ENCODE data around the gene RIMBP2. TPM values are rescaled to one million over a fixed set of nuclear protein-coding genes. Genes with fewer than 3 reads are reported as not detected.

RIMBP2 gene
- total RNA-seq, 5 donors from 2014 or later (not counting 1 experiment from before 2014, with no cell fraction given), result 0.10 to 0.38 TPM; not detected in 3

DNA sequence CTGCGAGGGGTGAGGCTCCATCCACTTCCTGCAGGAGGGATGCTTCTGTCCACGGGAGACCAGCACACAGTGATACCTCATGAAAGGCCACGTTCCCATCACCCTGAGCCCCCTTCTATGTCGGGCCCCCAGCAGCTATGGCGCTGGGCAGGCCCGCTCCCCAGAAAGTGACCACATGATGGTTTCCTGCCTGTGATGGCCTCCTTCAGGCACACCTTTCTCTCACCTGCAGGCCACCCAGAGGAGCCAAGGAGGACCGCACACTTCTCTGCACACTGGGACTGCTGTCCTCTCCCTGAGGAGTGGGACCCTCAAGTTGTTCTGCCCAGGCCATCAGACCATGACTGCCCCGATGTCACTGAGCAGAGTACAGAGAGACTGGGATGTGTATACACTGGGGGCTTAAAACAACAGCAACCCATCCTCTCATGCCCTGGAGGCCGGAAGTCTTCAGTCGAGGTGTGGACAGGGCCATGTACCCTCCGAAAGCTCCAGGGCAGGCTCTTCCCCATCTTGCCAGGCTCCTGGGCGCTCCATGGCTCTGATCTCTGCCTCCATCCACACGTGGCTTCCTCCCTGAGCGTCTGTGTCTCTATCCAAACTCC, 219.5 kb downstream of the RIMBP2 start:
- Histone ChIP-seq H3K27me3 (replicated peaks in 1 of 2; ENCODE audit: control insufficient read depth in 2 of 2, extremely low read depth in 1 of 2, insufficient read depth in 2 of 2, low read length in 1 of 2) (peaks cover 0 to 5% of the 10 kb centered on the region in 2 experiments), H3K36me3 (ENCODE audit: control insufficient read depth in 2 of 2, extremely low read depth in 1 of 2, insufficient read depth in 1 of 2, low read length in 1 of 2) (no peaks in the 10 kb centered on the region), H3K9me3 (no peaks in the 10 kb centered on the region), H3K27ac (ENCODE audit: low read length) (no peak overlapping the region), H3K4me1 (ENCODE audit: control insufficient read depth in 1 of 2, extremely low read depth in 1 of 2, insufficient read depth in 2 of 2, low read length in 2 of 2) (no peaks in the 10 kb centered on the region), H3K4me3 (ENCODE audit: control insufficient read depth in 1 of 2, extremely low read depth in 1 of 2, low read length in 1 of 2) (no peak overlapping the region)
- POLR2A ChIA-PET, result no interaction called here
- Mint-ChIP-seq H3K4me3 (no peak overlapping the region), H3K4me1 (no peaks in the 10 kb centered on the region), H3K36me3 (no peaks in the 10 kb centered on the region), H3K27ac (no peak overlapping the region), H3K9me3 (peaks cover 0 to 4% (median 0%) of the 10 kb centered on the region in 3 donors), H3K27me3 (peaks cover 0 to 6% of the 10 kb centered on the region in 2 donors)
- WGBS (ENCODE audit: insufficient coverage), result 85% methylated on average over 9 of the region's 14 CpGs
- CTCF ChIA-PET, result no interaction called here
- DNase-seq (no peak), ATAC-seq (replicated peaks in 1 of 4) (peak in 1 of 4 experiments; percentile 9)

DNA sequence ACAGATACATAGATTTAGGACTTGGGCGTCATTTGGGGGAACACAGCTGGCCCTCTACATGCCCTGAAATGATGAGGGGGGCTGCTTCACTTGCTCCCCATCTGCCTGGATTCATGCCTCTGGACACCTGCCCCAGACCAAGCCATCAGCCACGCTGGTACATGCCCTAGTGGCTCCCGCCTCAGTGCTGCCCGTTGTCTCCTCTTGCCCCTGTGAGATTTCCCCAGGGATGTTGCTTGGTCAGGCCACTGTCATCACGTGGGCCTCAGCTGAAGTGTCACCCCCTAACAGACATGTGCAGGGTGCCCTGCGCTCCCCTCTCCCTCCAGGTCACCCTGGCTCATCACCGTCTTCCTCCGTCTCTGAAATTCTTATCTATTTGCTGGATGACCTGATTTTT, 220.9 kb downstream of the RIMBP2 start:
- no peaks in the 10 kb centered on the region for H3K9me3 ChIP-seq
- H3K4me3 Mint-ChIP-seq, result no peak overlapping the region
- H3K27me3 Mint-ChIP-seq, result peaks cover 0 to 6% of the 10 kb centered on the region in 2 donors
- H3K4me1 Mint-ChIP-seq, result no peaks in the 10 kb centered on the region
- CTCF ChIA-PET, result no interaction called here
- no peaks in the 10 kb centered on the region for H3K36me3 Mint-ChIP-seq
- WGBS (ENCODE audit: insufficient coverage), result 75% methylated on average over 5 of the region's 8 CpGs
- H3K27ac ChIP-seq (ENCODE audit: low read length), result no peak overlapping the region
- POLR2A ChIA-PET, result no interaction called here
- no peak overlapping the region for H3K27ac Mint-ChIP-seq
- H3K4me3 ChIP-seq (ENCODE audit: control insufficient read depth in 1 of 2, extremely low read depth in 1 of 2, low read length in 1 of 2), result no peak overlapping the region
- ATAC-seq (replicated peaks in 1 of 4) (no peak), DNase-seq (no peak)
- peaks cover 0 to 2% of the 10 kb centered on the region in 2 experiments for H3K27me3 ChIP-seq (replicated peaks in 1 of 2; ENCODE audit: control insufficient read depth in 2 of 2, extremely low read depth in 1 of 2, insufficient read depth in 2 of 2, low read length in 1 of 2)
- H3K36me3 ChIP-seq (ENCODE audit: control insufficient read depth in 2 of 2, extremely low read depth in 1 of 2, insufficient read depth in 1 of 2, low read length in 1 of 2), result no peaks in the 10 kb centered on the region
- peaks cover 0 to 4% (median 3%) of the 10 kb centered on the region in 3 donors for H3K9me3 Mint-ChIP-seq
- H3K4me1 ChIP-seq (ENCODE audit: control insufficient read depth in 1 of 2, extremely low read depth in 1 of 2, insufficient read depth in 2 of 2, low read length in 2 of 2), result no peaks in the 10 kb centered on the region

DNA sequence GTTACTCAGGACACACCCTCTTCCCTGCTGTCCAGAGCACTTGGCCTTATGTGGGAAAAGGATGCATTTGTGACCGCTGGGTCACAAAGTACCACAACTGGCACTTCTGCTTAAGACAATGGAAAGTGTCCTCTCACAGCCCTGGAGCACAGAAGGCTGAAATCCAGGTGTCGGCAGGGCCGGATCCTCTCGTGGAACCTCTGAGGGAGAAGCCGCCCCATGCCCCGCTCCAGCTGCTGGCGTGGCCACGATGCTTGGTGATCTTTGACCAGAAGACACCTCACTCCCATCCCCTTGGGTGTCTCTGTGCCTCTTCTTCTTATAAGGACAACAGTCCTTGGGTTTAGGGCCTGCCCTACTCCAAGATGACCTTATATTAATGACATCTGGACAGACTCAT, 221.4 kb downstream of the RIMBP2 start:
- POLR2A ChIA-PET, result no interaction called here
- Histone ChIP-seq H3K4me1 (ENCODE audit: control insufficient read depth in 1 of 2, extremely low read depth in 1 of 2, insufficient read depth in 2 of 2, low read length in 2 of 2) (no peaks in the 10 kb centered on the region), H3K9me3 (no peaks in the 10 kb centered on the region), H3K27me3 (replicated peaks in 1 of 2; ENCODE audit: control insufficient read depth in 2 of 2, extremely low read depth in 1 of 2, insufficient read depth in 2 of 2, low read length in 1 of 2) (peaks cover 0 to 2% of the 10 kb centered on the region in 2 experiments), H3K27ac (ENCODE audit: low read length) (no peak overlapping the region), H3K4me3 (ENCODE audit: control insufficient read depth in 1 of 2, extremely low read depth in 1 of 2, low read length in 1 of 2) (no peak overlapping the region), H3K36me3 (ENCODE audit: control insufficient read depth in 2 of 2, extremely low read depth in 1 of 2, insufficient read depth in 1 of 2, low read length in 1 of 2) (no peaks in the 10 kb centered on the region)
- H3K9me3 Mint-ChIP-seq, result peaks cover 0 to 4% (median 3%) of the 10 kb centered on the region in 3 donors
- H3K27me3 Mint-ChIP-seq, result peaks cover under 1 to 6% of the 10 kb centered on the region in 2 donors
- no peak for ATAC-seq (replicated peaks in 1 of 4)
- DNase-seq, result no peak
- no peaks in the 10 kb centered on the region for H3K36me3 Mint-ChIP-seq
- H3K4me3 Mint-ChIP-seq, result no peak overlapping the region
- H3K4me1 Mint-ChIP-seq, result no peaks in the 10 kb centered on the region
- no peak overlapping the region for H3K27ac Mint-ChIP-seq
- CTCF ChIA-PET, result no interaction called here
- 98% methylated on average over 7 of the region's 8 CpGs for WGBS (ENCODE audit: insufficient coverage)

DNA sequence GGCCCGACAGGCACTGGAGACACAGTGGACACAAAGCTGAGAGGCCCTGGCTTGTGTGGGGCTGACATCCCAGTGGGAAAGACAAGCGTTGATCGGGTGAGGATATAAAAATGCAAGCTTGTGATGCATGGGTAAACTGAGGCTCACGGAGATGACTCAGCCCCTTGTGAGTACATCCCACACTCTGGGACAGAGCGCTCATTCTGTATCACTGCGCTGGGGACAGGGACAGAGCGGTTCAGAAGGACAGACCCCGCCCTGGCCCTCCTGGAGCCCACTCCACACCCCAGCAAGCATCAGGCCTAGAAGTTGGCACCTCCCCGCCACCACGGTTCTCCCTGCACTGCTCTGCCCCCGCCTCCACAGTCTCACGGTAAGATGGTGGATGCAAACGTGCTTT, 222.1 kb downstream of the RIMBP2 start:
- POLR2A ChIA-PET, result no interaction called here
- peaks cover 0 to 2% of the 10 kb centered on the region in 2 experiments for H3K27me3 ChIP-seq (replicated peaks in 1 of 2; ENCODE audit: control insufficient read depth in 2 of 2, extremely low read depth in 1 of 2, insufficient read depth in 2 of 2, low read length in 1 of 2)
- CTCF ChIA-PET, result no interaction called here
- H3K4me1 ChIP-seq (ENCODE audit: control insufficient read depth in 1 of 2, extremely low read depth in 1 of 2, insufficient read depth in 2 of 2, low read length in 2 of 2), result no peaks in the 10 kb centered on the region
- Mint-ChIP-seq H3K36me3 (no peaks in the 10 kb centered on the region), H3K9me3 (peaks cover 0 to 5% (median 3%) of the 10 kb centered on the region in 3 donors), H3K27ac (no peak overlapping the region), H3K27me3 (peaks cover 5 to 10% of the 10 kb centered on the region in 2 donors), H3K4me1 (no peaks in the 10 kb centered on the region), H3K4me3 (no peak overlapping the region)
- DNase-seq (no peak), ATAC-seq (replicated peaks in 1 of 4) (no peak)
- H3K27ac ChIP-seq (ENCODE audit: low read length), result no peak overlapping the region
- no peaks in the 10 kb centered on the region for H3K9me3 ChIP-seq
- H3K4me3 ChIP-seq (ENCODE audit: control insufficient read depth in 1 of 2, extremely low read depth in 1 of 2, low read length in 1 of 2), result no peak overlapping the region
- no peaks in the 10 kb centered on the region for H3K36me3 ChIP-seq (ENCODE audit: control insufficient read depth in 2 of 2, extremely low read depth in 1 of 2, insufficient read depth in 1 of 2, low read length in 1 of 2)
- 80% methylated on average over 12 of the region's 13 CpGs for WGBS (ENCODE audit: insufficient coverage)

DNA sequence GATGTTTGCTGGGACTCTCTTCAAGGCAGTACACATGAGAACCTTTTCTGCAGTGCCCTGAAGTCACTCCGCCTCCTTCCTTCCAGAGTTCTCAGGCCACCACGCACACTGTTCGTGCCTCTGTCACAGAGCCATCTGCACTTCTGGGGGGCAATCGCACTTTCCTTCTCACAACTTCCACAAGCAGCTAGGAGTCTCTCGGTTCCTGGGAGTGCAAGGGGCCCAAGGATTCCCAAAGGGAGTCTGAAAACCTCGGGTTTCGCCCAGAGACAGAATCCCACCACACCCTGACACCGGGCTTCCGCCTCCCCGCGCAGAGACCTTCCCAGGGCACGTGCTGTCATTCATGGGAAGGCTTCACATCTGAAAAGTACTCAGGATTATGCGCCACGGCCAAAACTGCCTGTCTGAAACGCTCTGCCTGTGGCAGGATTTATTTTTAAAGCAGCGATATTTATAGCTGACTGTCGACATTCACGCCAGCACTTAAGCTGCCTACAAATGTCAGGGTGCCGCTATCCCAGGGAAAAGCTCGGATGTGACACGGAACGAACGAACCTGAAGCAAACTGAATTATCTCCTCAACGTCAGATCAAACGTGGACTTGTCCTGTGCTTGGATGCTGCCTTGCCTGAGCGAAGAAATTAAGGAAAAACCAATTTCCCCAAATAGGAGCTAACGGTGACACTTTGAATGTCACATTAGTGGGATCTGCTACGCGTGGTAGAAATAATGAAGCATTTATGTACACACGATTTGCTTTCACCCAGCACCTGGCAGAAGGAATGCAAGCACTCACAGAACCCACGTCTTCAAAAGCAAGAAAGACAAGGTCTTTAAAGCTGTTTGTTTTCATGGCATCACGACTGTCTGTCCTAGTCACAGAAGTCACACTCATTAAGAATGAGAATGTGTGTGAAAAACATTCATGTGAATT, 224.4 kb downstream of the RIMBP2 start:
- Histone ChIP-seq H3K27me3 (replicated peaks in 1 of 2; ENCODE audit: control insufficient read depth in 2 of 2, extremely low read depth in 1 of 2, insufficient read depth in 2 of 2, low read length in 1 of 2) (peaks cover 0 to 7% of the 10 kb centered on the region in 2 experiments), H3K27ac (ENCODE audit: low read length) (no peak overlapping the region), H3K4me3 (ENCODE audit: control insufficient read depth in 1 of 2, extremely low read depth in 1 of 2, low read length in 1 of 2) (no peak overlapping the region), H3K9me3 (no peaks in the 10 kb centered on the region), H3K4me1 (ENCODE audit: control insufficient read depth in 1 of 2, extremely low read depth in 1 of 2, insufficient read depth in 2 of 2, low read length in 2 of 2) (no peaks in the 10 kb centered on the region), H3K36me3 (ENCODE audit: control insufficient read depth in 2 of 2, extremely low read depth in 1 of 2, insufficient read depth in 1 of 2, low read length in 1 of 2) (no peaks in the 10 kb centered on the region)
- Mint-ChIP-seq H3K27ac (no peak overlapping the region), H3K4me1 (no peaks in the 10 kb centered on the region), H3K27me3 (peaks cover 7 to 12% of the 10 kb centered on the region in 2 donors), H3K4me3 (no peak overlapping the region), H3K9me3 (peaks cover 0 to 5% (median 3%) of the 10 kb centered on the region in 3 donors), H3K36me3 (no peaks in the 10 kb centered on the region)
- 77% methylated on average over 30 of the region's 32 CpGs for WGBS (ENCODE audit: insufficient coverage)
- ATAC-seq (replicated peaks in 1 of 4) (no peak), DNase-seq (no peak)
- ChIA-PET CTCF (no interaction called here), POLR2A (no interaction called here)

DNA sequence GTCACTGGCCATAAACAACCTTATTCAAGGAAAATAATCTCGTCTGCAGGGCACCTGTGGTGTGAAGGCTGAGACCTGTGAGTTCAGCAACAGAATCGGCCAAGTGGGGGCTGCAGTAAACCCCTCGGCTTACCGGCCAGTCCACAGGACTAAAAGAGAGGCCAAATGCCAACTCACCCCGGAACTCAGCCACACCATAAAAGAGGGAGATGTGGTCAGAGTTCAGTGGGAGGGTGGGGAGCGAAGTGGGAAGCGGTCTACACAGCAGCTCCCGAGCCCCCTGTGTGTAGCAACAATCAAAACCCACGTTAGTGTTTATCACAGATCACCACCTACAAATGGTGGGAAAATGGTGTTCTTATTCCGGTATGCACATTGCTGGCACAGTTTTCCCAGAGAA, 225.4 kb downstream of the RIMBP2 start:
- POLR2A ChIA-PET, result no interaction called here
- H3K27ac ChIP-seq (ENCODE audit: low read length), result no peak overlapping the region
- no peaks in the 10 kb centered on the region for H3K36me3 ChIP-seq (ENCODE audit: control insufficient read depth in 2 of 2, extremely low read depth in 1 of 2, insufficient read depth in 1 of 2, low read length in 1 of 2)
- H3K4me3 ChIP-seq (ENCODE audit: control insufficient read depth in 1 of 2, extremely low read depth in 1 of 2, low read length in 1 of 2), result no peak overlapping the region
- no CpG with 5 or more reads among the region's 10 CpGs for WGBS (ENCODE audit: insufficient coverage)
- no peaks in the 10 kb centered on the region for H3K9me3 ChIP-seq
- H3K4me3 Mint-ChIP-seq, result no peak overlapping the region
- no peak overlapping the region for H3K27ac Mint-ChIP-seq
- CTCF ChIA-PET, result no interaction called here
- DNase-seq, result no peak
- H3K36me3 Mint-ChIP-seq, result no peaks in the 10 kb centered on the region
- no peaks in the 10 kb centered on the region for H3K4me1 Mint-ChIP-seq
- peaks cover 0 to 5% (median 3%) of the 10 kb centered on the region in 3 donors for H3K9me3 Mint-ChIP-seq
- no peaks in the 10 kb centered on the region for H3K4me1 ChIP-seq (ENCODE audit: control insufficient read depth in 1 of 2, extremely low read depth in 1 of 2, insufficient read depth in 2 of 2, low read length in 2 of 2)
- ATAC-seq (replicated peaks in 1 of 4), result no peak
- peaks cover 12% of the 10 kb centered on the region in 2 donors for H3K27me3 Mint-ChIP-seq
- H3K27me3 ChIP-seq (replicated peaks in 1 of 2; ENCODE audit: control insufficient read depth in 2 of 2, extremely low read depth in 1 of 2, insufficient read depth in 2 of 2, low read length in 1 of 2), result peaks cover 0 to 8% of the 10 kb centered on the region in 2 experiments

All from T-cell (primary cell).